Stimulated activated CD8-positive, alpha-beta memory T cell treated with anti-CD3 and anti-CD28 coated beads, Interleukin-4, amount 100 ng/mL, for 1 hour (primary cell): ENCODE data around the gene TSC1.
"Not testable (repeated sequence)": the region's sequence is repeated elsewhere in the genome, so short reads cannot be mapped to it uniquely, and the experiment has no call there.

Experiments used
- DNase-seq, 2 donors: peaks; one replicate each; pipeline ENCODE4 v3.0.0-alpha.2; 2020; ENCODE audit warnings: low read depth in 2 of 2, low spot score in 1 of 2

TSC1 gene

DNA sequence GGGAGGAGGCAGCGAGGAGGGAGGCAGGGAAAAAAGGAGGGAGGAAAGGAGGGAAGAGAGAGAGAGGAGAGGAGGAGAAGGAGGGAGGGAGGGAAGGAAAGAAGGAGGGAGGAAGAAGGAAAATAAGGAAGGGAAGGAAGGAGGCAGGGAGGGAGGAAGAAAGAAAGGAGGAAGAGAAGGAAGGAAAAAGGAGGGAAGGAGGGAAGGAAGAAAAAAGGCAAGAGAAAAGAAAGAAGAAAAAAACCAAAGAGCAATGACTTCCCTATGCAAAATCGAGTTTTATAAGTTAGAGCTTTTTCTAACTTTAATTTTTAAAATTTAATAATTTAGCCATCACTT is 33.7 kb upstream of the TSC1 start:
- no peak for DNase-seq

DNA sequence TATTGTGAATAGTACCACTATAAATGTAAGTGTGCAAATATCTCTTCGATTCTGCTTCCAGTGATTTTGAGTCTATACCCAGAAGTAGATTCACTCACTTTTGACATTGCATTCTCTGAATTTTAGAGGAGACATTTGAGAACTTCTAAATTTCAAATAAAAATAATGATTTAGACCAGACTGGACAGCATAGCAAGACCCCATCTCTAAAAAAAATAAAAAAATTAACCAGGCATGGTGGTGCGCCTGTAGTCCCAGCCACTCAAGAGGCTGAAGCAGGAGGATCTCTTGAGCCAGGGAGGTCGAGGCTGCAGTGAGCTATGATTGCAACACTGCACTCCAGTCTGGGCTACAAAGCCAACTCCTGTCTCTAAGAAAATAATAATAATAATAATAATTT is 32.2 kb upstream of the TSC1 start:
- no peak for DNase-seq

DNA sequence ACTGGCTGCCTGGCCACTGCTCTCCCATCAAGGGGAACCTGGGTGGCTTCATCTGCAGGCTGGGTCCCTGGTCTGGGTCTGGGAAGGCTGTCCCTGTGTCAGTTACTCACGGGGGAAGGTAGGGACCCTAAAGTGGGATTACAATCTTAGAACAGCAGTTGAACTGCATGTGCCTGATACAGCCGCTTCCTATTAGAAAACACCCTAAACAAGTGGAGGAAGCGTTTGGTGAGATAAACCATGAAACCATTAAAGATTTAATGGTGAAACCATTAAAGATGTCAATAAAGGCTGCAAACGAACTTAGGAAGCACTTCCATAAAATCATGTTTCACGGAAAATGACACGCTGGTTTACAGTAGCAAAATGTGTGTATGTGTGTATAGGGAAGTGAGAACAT is 31.5 kb upstream of the TSC1 start:
- DNase-seq = no peak

DNA sequence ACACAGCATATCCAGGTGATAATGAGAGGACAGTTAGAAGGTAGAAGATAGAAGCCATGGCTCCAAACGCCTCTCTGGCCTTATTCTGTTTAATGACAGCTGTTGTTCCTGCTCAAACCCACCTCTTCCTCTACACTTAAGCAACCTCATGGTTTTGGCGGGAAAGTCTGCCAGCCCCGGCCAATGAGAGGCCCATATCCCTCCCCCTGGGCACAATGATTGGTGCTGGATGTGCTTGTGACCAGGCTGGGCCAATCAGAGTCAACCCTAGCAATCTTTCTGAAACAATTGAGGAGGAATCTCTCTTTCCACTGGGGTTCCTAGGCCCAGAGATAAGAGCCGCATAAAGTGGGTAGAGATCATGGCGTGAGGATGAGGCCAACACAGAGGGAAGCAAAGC is 29.3 kb upstream of the TSC1 start:
- no peak for DNase-seq

DNA sequence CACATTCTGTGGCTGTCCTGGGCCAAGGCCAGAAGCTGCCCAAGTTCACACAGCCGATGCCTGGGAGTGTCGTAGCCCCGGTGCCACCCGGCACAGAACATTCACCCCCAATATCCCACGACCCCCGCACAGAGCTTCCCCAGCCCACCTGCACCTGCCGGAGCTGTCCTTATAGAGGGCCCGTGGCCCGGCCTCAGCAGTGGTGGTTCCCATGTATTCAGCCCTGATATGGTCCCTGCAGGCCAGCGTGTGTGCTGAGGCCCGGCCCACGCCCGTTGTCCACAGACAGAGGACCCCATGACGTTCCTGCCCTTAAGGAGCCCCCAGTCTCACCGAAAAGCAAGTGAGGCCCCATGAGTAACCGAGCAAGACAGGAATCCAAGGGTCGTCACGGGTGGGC is 28.8 kb upstream of the TSC1 start:
- no peak for DNase-seq

DNA sequence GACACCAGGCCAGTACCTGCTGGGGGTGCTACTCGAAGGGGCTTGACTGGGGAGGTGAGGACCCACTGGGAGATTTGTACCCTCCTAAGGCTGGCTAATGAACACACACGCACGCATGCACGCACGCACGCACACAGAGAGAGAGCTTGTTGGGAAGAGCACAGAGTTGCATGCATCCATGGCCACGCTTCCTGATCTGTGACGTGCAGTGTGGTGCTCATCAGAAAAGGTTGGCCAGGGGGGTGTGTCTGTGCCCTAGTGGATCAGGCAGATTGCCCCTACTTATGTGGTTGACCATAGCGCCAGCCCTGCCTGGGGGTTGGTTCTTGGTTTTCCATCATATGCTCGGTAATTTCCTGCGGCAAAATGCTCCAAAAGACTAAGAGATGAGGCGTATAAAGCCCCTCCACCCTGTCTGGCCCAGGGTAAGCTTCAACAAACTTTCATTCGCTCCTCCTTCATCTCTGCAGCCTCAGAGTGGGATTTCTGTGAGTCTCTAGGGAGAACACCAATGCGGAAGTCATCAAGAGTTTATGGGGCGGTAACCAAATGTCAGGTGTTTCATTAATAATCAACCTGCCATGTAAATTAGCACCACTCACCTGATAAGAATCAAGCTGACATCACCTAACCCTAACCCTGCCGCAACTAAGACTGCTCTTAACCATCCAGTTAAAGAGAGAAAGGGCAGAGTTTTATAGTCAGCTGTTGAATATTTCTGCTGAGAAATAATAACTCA is 26.1 kb upstream of the TSC1 start:
- DNase-seq = no peak

DNA sequence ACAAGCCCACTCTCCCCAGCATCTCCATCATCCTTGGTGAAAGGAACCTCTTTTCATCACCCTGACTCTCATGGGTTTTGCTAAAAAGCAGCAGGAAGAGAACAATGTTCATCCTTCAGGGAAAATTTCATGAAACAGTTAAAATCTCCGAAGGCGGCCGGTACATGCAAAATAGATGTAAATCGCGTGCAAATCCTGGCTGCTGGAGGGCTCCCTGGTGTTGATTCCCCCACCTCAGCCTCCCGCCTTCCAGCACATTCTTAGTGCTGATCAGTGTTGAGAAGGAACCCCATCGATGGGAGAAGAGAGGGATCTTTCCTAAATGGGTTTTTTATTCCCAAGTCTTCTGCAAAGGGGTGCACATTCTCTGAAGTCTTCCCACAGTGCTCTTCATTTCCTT is 25.4 kb upstream of the TSC1 start:
- no peak for DNase-seq

DNA sequence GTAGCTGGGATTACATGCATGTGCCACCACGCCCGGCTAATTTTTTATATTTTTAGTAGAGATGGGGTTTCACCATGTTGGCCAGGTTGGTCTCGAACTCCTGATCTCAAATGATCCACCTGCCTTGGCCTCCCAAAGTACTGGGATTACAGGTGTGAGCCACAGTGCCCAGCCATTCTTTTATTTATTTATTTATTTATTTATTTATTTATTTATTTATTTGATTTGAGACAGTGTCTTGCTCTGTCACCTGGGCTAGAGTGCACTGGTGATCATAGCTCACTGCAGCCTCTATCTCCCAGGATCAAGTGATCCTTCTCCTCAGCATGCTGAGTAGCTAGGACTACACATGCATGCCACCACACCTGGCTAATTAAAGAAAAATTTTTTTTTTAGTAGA is 23.5 kb upstream of the TSC1 start:
- DNase-seq = not testable (repeated sequence)

DNA sequence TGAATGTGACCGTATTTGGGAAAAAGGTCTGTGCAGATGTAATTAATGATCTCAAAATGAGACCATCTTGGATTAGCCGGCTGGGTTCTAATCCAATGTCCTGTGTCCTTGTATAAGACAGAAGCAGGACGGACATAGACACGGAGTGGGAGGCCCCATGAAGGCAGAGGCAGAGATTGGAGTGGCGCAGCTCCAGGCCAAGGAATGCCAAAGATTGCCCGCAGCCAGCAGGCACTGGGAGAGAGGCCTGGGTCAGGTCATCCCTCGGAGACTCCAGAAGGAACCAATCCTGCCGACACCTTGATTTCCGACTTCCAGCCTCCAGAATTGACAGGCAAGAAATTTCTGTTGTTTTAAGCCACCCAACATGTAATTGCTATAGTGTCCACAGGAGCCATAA is 21.1 kb upstream of the TSC1 start:
- DNase-seq = no peak

DNA sequence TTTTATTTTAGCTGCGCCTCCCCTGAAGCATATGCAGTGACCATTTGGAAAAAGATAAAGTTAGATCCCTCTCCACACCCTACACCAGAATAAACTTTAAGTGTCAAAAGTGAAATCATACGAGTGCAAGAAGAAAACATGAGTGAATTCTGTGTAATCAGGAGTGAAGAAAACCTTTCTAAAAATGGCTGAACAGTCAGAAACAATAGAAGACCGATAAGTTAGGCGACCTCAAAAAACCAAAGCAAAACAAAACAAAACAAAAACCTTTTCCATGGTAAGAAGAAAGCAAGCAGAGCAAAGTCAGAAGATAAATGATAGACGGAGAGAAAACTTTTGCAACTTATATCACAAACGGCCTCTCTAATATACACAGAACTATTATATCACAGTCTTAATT is 16.6 kb upstream of the TSC1 start:
- DNase-seq = no peak

DNA sequence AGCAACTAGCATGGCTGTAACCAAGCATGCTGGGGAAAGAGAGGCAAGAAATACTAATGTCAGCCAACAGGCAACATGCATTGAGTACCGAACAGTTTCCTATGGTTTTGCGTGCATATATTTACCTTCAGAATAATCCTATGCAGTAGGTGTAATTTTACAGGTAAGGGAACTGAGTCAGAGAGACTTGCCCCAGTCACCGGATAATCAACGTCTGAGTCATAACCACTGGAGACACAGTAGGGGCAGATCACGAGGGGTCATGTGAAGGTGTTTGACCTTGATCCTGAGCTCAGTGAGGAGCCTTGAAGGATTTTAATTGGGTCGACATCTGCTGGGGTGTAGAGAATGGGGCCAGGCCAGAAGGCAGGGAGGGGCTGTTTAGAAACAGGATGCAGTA is 13.4 kb upstream of the TSC1 start:
- no peak for DNase-seq

DNA sequence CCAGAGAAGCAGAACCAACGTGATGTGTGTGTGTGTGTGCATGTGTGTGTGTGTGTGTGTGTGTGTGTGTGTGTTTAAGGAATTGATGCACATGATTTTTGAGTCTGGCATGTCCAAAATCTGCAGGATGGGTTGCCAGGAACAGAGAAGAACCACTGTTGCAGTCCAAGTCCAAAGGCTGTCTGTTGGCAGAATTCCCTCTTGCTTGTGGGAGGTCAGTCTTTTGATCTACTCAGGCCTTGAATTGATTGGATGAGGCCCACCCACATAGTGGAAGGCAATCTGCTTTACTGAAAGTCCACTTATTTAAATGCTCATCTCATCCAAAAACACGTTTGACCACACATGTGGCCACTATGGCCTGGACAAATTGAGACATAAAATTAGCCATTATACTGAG is 11.4 kb upstream of the TSC1 start:
- no peak for DNase-seq

DNA sequence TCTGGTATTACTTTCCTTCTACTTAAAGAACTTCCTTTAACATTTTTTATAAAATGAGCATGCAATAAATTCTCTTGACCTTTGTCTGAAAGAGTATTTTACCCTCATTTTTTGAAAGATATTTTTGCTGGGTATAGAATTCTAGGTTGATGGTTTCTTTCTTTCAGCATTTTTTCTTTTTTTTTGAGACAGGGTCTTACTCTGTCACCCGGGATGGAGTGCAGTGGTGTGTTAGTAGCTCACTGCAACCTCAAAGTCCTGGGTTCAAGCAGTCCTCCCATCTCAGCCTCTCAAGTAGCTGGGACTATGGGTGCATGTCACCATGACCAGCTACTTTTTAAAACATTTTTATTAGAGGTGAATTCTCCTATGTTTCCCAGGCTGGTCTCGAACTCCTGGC is 10.7 kb upstream of the TSC1 start:
- DNase-seq = no peak

DNA sequence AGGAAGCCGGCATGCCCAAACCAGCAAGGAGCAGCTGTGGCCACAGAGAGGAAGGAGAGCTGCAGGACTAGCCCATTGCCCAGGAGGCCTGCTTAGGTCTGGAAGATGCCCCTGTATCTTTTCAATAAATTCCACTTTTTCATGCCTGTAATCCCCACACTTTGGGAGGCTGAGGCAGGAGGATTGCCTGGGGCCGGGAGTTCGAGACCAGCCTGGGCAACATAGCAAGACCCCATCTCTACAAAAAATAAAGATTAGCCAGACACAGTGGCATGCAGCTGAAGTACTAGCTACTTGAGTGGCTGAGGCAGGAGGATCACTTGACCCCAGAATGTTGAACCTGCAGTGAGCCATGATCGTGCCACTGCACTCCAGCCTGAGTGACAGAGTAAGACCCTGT is 5.3 kb upstream of the TSC1 start:
- DNase-seq = no peak

DNA sequence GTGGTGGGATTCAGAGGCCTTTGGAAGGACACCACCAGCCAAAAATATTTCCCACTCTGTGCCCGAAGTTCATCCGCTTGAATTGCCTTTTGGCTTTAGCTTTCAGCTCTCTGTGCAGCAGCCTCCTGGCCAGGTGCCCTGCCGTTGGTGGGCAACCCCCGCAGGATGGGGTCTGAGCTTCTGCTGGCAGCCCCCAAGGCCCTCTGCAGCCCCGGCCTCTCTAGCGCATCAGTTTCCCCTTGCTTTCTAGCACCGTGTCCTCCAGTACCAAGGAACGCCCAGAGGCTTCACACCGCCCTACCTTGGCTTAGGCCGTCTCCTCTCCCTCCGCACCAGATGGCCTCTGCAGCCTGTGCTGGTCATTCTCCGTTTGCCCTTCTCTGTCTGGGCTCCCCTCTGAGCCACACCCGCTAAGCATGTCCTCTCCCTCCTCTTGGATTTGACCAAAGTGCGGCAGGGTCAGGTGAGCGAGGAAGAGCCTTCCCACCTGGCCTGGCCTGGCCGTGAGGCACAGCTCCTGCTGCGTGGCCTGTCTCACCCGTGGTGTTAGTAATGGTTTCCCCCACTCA is 4.2 kb upstream of the TSC1 start:
- DNase-seq = no peak

DNA sequence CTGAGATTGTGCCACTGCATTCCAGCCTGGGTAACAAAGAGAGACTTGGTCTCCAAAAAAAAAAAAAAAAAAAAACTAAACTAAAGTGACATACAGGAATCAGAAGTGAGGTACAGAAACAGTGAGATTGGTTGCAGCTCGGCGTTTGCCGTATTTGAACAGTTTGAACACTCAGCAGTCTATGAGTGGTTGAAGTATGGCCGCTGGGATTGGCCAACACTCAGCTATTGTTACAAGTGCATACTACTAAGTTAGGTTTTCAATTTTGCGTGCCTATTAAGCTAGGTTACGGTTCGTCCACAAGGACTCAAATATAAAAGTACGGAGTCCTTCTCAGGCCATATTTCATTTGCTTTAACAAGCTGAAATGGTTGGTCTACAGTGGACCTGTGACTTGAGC is 3.3 kb upstream of the TSC1 start:
- no peak for DNase-seq

DNA sequence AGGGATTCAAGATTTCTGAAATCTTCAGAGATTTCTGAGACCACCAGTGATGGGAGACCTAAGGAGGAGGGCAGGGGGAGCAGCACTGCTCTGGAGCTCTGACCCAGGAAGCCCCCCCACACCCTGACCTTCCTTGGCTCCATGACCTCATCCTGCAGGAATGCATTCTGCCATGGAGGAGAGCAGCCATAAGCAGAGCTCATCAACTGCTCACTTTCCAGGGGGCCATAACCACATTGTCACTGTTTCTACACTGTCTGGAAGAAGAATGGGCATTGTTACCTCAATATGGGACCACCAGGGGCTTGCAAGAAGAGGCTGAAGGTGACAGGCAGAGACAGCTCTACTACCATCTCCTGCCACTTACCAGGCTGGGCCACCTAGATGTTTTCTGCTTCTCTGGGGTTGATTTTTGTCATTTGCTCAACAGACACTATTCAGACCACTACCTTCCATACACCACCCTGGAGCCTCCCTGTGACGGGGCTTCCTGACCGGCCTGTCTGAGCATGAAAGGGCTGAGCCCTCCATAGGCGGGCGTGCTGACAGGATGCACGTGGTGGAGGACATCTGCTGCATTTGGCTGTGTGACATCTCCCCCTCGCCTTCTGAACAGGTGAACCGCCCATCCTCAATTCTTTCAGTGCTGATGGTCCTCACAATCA is 2.3 kb upstream of the TSC1 start:
- DNase-seq = no peak

DNA sequence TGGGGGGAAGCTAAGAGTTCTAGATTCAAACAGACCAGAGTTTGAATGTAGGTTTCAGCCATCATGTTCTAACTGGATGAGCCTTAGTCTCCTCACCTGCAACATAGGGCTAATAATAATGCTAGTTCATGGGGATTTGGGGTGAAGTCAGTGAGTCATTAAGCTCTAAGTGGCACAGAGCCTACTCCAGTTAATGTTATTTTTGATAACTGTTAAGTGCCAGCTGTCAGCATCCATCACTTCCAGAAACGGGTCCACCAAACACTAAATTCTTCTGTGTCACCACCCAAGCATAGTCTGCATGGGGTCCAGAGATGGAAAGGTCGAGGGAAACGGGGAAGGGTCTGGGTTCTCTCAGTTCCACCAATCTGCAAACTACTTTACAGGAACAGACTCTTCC is 1.8 kb upstream of the TSC1 start:
- no peak for DNase-seq

DNA sequence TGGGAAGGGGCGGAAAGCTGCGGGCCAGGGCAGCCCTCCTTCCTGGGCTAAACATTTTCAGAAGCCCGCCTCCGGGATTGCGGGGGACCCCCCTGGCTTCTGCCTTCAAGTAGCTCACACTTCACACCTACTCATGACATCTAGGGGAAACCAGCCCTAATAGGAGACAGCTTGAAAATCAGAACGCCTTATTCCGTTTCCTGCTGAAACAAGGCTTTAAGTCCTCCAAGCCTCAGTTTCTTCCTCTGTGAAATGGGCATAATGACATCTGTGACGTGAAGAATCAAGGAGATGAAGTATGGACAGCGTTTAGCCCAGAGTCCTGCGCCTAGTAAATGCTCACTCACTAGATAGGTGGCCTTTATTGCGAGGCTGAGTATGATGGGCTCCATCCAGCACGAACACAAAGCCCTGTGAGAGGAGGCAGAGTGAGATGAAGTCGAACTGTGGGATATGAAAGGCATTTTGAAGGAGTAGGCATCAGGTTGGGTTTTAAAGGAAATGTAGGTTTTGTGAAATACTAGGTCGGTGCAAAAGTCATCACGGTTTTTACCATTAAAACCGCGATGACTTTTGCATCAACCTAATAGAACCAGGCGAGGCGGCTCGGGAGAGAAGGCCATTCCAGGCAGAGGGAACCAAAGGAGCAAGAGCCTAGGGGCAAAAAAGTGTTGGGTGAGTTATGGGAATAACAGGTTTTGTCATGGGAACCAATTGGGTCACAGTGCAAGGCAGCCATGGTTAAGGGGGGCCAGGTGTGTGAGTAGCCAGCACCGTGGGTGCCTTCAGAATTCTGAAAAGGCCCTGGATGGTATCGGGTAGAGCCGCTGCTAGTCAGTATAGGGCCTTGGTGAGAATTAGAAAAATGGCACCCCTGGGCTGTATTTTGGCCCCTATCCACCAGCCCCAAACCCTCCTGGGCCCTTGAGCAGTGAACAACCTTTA is 1.0 kb upstream of the TSC1 start:
- DNase-seq = no peak

DNA sequence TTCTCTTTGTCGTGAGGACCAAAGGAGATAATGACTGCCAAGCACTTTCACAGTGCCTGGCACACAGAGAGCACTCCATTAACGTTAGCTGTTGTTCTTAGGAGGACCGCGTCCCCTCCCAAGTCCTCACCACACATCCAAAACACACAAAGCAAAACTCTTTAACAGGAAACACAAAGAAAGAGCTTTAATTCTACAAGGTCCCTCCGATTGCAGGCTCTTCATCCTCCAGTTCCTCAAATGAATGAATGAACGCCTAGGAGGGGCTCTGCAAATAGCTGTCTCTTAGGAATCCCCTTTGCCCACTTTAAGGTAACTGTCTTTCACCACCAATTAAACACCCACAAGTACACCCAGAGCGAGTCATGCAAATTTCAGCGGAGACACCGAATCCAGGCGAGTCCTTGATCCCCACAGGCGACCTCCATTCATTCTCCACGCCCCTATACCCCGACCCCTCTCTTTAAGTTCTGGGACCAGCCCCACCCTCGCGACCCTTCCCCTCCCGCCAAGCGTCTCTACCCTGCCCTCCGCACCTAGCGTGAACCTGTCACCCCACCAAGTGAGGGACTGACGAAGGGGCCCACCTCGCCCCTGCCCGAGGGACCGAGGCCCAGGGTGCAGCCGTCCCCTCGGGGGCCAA is 644 bp downstream of the TSC1 start:
- no peak for DNase-seq

DNA sequence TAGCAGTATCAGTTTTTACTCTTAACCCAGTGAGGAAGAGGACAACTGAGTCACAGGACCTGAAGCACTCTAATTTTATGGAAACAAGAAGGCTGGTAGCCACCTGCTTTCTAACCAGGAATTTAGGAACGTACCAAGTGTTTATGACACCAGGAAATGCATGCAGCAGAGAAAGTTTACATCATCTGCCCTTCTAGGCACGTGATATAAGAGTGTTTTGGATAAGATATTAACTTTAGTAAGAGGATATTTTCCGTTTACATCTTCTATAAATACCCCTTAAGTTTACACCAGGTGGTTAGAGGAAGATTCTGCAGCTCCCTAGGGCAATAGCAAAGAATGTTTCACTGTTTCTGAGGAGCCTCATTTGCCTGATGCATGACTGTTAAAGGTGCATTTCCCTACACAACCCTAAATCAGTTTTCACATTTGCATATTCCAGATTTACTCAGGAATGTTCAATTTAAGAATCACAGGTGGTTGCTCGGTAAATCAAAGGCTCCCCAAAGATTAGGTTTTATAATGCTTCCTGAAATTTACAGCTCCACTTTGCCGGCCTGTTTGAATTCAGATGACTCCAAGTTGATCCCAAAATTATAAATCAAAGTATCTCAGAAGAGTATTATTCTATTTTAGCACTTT is 1.8 kb downstream of the TSC1 start:
- no peak for DNase-seq
